Non-pigmented ciliary epithelial cell (primary cell): Measurements from ENCODE around the gene NOSTRIN.
"Not testable (repeated sequence)": the region's sequence is repeated elsewhere in the genome, so short reads cannot be mapped to it uniquely, and the experiment has no call there.

Experiments used
- DNase-seq: peaks from one replicate; pipeline ENCODE4 v3.0.0-alpha.2; 2010; ENCODE audit warnings: low read depth

NOSTRIN gene, protein sequence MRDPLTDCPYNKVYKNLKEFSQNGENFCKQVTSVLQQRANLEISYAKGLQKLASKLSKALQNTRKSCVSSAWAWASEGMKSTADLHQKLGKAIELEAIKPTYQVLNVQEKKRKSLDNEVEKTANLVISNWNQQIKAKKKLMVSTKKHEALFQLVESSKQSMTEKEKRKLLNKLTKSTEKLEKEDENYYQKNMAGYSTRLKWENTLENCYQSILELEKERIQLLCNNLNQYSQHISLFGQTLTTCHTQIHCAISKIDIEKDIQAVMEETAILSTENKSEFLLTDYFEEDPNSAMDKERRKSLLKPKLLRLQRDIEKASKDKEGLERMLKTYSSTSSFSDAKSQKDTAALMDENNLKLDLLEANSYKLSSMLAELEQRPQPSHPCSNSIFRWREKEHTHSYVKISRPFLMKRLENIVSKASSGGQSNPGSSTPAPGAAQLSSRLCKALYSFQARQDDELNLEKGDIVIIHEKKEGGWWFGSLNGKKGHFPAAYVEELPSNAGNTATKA

DNA sequence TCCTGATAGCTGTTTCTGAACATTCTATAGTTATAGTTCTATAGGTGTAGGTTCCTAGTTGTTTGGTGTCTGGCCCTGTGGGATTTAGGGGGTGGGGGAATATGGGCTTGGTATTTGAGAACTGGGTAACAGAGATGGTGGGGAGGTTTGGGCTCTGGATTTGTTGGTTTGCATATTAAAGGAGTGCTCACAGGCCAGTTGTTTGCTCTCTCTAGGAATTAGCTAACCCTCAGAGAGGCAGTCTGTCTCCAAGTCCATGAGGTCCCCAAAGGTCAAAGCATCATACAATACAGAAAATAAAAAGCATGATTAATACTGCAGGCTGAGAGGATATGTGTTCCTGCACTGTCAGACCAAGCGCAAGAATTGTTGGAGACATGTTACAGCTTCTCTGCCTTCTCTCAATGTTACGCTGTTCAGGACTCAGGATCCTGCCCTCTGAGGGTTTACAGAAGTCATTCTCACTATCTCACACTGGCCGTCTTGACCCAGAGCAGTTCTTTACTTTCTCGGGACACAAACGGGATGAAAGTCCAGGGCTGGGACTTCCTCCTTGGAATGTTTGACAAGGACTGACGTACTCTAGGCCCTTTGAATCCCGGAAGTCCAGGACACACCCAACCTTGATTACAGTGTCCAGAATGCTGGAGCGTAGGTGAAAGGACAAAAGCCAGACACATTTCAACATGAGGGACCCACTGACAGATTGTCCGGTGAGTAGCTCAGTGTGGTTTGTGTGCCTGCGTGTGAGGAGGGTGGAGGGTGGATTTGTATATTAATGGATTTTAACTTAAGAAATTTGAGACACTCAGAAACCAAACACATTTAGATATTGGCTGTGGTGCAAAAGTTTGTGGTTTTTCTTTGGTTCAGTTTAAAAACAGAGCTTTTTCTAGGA, at the start of gene NOSTRIN:
Gene NOSTRIN, plus strand, starts transcription at position 677 of the 898 bp plus-strand sequence. Its CDS starts 10 bp downstream, at position 687.
- DNase-seq, result no peak

- DNase-seq, result no peak
Observed at GRCh38 chr2:168753765-168754329, 48.6 kb upstream of the NOSTRIN start.

DNA sequence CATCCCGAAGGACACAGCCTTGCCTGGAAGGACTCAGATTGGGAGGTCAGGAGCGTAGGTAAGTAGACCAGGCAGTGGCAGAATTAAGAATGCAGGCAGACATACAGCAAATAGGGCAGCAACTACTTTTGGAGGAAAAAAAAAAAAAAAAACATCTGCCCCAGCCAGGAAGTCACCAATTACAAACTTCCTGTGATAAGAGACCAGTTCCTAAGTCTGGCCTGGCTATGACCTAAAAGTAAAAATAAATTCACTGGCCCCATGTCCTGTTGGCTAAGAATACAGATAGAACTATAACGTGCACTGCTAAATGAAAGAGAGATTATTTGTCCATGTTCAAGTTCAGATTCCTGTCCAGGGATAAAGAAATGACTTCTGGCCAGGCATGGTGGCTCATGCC, 45.2 kb upstream of the NOSTRIN start:
- DNase-seq, result no peak

DNA sequence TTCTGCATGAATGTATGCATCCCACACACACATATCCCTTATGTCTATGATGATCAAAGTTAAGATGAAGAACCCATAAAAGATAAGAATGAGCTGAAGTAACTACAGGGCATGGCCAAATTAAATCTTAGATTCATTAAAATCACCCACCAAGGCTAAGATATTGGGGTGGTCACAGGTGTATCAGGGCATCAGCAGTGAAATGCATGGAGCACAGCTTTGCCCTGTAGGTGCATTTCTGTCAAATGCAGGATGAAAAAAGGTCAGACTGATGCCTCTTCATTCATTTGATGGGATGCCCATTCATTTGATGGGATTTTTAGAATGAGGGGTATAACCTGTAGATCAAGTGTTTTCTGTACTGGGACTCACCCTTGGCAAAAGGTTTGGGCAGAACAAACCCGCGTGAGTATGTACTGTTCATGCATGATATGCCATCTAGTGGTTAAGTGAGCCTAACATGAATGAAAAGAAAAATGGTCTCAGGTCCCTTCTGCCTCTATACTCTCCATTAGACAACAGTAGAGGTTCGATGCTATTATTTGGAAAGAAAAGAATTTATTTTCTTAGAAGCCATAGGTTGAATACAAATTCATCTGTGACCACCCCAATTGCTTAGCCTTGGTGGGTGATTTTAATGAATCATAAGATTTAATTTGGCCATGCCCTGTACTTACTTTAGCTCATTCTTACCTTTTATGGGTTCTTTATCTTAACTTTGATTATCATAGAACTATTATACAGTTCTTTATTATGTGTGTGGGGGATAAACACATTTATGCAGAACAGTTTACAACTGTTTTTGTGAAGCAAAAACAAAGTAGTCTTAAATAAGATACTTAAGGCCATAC, 43.2 kb upstream of the NOSTRIN start:
- peak; percentile 11 for DNase-seq

DNA sequence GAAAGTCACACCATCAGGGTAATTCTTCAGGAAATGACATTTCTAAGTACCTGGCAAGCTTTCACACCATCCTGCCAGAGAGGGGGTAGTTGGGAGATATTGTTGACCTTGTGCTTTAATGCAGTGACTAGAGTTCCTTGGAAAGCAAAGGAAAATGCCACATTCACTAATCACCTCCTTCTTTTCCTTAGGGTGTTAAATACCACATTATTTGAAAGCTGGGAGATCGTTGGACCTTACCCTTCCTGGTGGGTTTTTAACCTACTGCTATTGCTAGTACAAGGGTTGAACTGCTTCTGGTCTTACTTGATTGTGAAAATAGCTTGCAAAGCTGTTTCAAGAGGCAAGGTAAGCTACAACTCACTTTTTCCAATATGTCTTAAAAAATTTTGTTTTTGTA, 37.0 kb upstream of the NOSTRIN start:
- DNase-seq, result no peak

- DNase-seq, result no peak
Observed at GRCh38 chr2:168766600-168766999, 35.8 kb upstream of the NOSTRIN start.

GRCh38 chr2:168767258-168767657, 35.2 kb upstream of the NOSTRIN start:
- no peak for DNase-seq

- DNase-seq, result not testable (repeated sequence)
Observed at GRCh38 chr2:168768357-168768756, 34.1 kb upstream of the NOSTRIN start.

- DNase-seq, result no peak
Observed at GRCh38 chr2:168770796-168771195, 31.6 kb upstream of the NOSTRIN start.

DNA sequence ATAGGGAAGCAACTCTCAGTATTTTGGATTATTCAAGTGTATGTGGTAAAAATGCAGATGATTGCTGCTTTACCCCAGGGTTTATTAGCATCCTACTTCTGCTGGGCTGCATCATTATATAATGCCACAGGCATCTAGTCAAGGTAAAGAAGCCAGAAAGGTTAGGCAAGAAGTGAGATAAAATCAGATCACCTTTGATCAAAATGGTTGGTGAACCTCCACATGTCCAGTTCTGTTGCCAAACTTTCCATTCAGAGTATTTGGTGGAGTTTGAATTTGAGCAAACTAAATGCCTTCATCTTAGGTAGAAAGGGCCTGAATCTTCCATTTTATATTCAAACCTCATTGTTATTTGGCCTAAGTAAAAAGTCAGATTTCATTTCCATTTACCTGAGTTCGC, 29.7 kb upstream of the NOSTRIN start:
- no peak for DNase-seq

DNA sequence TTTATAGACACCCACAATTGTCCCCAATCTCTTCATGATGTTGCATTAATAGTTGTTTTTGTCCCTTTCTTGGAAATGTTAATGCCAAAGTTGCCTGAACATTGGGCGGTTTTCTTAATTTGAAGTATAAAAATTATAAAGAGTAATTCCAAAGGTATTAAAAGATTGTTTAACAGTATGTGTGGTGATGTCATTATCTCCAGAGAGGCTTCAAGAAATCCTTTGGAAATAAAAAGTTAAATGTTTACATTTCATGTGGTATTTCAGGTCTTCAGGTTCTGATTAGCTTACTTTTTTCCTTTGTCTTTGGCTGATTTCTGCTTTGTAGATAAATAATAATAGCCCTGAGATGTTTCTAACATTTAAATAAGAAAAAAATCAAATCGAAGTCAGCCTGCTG, 29.3 kb upstream of the NOSTRIN start:
- DNase-seq, result no peak

DNA sequence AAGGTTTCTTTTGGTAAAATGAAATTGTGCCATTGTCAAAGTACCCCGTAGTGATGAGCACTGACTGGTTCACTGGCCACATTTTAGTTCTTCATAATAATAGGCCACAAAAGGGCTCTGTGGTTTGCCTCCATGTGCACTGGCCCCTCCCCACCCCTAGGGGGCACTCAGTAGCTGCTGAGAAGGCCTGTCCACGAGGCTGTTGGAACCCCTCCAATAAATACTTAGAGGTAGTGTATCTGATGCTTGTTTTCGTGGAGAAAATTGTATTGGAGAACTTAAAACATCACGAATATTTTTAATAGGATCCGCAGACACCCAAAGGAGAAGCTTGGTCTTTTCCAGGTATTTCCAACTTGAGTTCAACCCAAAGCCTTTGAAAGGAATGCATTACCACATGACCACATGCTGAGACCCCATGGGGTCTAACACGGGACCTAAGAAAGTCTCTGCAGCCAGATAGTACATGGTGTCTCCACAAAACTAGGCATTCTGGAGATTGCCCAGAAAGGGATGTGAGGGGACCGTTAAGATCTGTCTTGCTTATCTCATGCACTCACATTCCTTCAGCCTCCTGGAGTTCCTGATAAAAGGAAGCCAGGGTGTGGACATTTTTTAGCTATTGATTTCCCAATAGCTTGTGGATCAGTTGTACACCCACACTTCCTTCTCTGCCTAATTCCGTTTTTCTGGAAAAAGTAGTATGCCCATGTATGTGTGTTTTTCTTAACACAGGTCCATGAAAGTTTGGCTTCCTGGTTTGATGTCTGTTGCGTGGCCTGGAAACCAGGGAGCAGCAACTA, 28.5 kb upstream of the NOSTRIN start:
- peak; percentile 15 for DNase-seq

- DNase-seq, result no peak
Observed at GRCh38 chr2:168775837-168776236, 26.6 kb upstream of the NOSTRIN start.

- no peak for DNase-seq
Observed at GRCh38 chr2:168780669-168781071, 21.8 kb upstream of the NOSTRIN start.

- no peak for DNase-seq
Observed at GRCh38 chr2:168781191-168781817, 21.1 kb upstream of the NOSTRIN start.

- DNase-seq, result no peak
Observed at GRCh38 chr2:168782271-168782670, 20.2 kb upstream of the NOSTRIN start.

DNA sequence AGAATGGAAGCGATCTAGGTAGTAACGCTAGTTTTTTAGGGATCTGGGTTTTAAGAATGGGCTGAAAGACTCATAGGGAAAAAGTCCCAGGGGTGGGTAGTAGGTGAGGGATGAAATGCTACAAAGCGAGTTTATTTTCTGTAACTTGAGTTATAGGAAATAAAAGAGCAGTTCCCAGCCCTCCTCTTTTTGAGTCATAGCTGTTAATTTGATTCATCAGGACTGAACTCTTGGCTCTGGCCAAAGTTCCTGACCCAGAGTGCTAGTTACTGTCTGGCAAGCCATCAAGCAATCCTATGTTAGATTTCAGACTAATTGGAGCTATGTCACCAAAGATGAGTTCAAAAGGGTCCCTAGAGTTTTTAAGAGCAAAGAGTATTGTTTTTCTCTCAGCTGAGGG, 17.4 kb upstream of the NOSTRIN start:
- no peak for DNase-seq

DNA sequence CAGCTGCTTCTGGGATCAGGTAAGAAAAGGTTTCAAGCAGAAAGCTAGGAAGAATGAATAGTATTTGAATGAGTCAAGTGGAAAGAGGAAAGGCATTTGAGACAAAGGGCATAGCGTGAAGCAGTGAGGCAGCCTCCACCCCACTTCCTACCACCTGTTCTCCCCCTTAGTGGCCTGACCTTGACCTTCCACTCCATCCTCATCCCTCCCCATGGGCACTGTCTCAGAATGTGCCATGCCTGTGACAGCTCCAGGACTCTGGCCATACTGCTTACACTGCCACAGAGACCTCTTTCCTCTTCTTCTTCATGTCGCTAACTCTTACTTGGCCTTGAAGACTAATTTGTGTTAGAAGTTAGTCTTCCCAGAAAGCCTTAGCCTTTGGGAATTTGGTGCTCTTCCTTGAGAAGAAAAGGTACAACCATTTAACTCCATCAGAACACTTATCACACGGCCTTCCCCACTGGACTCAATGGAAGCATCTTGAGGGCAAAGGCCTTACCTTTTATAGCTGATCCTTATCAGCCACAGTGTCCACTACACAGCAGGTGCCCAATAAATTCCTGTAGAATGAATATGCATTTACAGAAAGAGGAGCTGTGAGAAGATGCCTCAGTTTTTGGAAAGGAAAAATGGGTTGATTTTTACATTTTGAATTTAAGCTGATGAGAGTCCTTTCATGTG, 15.2 kb upstream of the NOSTRIN start:
- no peak for DNase-seq

DNA sequence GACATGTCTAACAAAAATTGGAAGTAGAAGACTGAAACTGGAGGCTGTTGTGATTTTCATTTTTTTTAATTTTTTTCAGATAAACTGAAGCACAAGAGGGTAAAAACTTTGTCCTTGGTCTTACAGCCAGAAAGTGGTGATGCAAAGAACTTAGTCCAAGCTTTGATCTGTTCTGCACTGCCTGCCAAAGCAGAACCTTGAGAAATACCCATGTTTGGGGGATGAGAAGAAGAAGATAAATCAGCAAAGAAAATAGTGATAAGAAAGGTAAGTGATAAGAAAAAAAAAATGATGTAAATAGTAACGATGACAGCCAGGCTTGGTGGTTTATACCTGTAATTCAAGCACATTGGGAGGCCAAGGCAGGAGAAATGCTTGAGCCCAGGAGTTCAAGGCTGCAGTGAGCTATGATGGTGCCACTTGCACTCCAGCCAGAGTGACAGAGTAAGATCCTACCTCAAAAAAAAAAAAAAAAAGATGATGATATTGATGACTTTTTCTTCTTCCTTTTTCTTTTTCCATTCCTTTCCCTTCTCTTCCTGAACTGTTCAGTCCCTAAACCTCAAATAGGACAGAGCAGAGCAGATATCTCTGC, 14.6 kb upstream of the NOSTRIN start:
- DNase-seq, result no peak
